Tibial nerve (tissue), 3 donors: ENCODE measurements around the gene RAC2.

Source experiments
- POLR2A ChIP-seq, 2 donors: fragments of 450-650 bp; IDR thresholded peaks; one replicate each; pipeline ENCODE4 v1.6.1; 2017; ENCODE audit warnings: antibody characterized with exemption in 2 of 2, mild to moderate bottlenecking in 2 of 2, moderate library complexity in 2 of 2
- TF ChIP-seq, protein P1 (sequence below), 5 experiments: fragments of 200-600 bp in 3 of 5; fragments of 450-650 bp in 2 of 5; sonication (generic) in 3 of 5; IDR thresholded peaks; one replicate each; pipeline ENCODE4 v1.5.1; 2016 to 2019; ENCODE audit warnings: antibody characterized with exemption in 5 of 5, mild to moderate bottlenecking in 3 of 5, moderate library complexity in 2 of 5

DNA sequence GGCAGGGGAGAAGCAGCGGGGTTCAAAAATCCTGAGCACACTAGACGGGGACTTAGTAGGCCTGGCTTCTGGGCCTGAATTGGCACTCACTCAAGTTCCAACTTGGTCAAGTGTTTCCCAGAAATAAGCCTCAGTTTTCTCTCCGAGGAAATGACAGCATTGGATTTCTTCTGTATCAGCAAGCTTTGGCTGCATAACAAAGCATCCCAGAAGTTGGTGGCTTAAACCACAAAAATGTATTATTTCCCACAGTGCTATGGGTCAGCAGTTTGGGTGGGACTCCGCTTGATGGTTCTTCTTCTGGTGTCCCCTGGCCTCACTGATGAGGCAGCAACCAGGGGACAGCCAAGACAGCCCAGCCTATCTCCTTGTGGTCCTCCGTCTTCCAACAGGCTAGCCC, 36.6 kb upstream of the RAC2 start:
- TF ChIP-seq, protein P1, sequence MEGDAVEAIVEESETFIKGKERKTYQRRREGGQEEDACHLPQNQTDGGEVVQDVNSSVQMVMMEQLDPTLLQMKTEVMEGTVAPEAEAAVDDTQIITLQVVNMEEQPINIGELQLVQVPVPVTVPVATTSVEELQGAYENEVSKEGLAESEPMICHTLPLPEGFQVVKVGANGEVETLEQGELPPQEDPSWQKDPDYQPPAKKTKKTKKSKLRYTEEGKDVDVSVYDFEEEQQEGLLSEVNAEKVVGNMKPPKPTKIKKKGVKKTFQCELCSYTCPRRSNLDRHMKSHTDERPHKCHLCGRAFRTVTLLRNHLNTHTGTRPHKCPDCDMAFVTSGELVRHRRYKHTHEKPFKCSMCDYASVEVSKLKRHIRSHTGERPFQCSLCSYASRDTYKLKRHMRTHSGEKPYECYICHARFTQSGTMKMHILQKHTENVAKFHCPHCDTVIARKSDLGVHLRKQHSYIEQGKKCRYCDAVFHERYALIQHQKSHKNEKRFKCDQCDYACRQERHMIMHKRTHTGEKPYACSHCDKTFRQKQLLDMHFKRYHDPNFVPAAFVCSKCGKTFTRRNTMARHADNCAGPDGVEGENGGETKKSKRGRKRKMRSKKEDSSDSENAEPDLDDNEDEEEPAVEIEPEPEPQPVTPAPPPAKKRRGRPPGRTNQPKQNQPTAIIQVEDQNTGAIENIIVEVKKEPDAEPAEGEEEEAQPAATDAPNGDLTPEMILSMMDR (IDR thresholded peaks at IDR 0.05) = no peak
- no peak for TF ChIP-seq POLR2A (IDR thresholded peaks at IDR 0.05)
